K562 (cell line): ENCODE results near the gene EHMT2. TPM values are rescaled to one million over a fixed set of nuclear protein-coding genes. Genes with fewer than 3 reads are reported as not detected.
A peak's percentile ranks its signal among the peaks of the same experiment; 100 is the strongest.

Experiments used
- ADNP ChIP-seq: fragments of 200-800 bp; sonication (Bioruptor generic); IDR thresholded peaks from 2 replicates; pipeline ENCODE4 v1.6.1; 2016; ENCODE audit warnings: missing genetic modification characterization, missing compliant biosample characterization
- BACH1 ChIP-seq: fragments of 200-800 bp; sonication (Bioruptor generic); IDR thresholded peaks from 2 replicates; pipeline ENCODE4 v1.6.1; 2016; ENCODE audit warnings: missing genetic modification characterization, missing compliant biosample characterization
- CGGBP1 ChIP-seq: fragments of 250-450 bp; sonication (Bioruptor Pico); IDR thresholded peaks from 2 replicates; pipeline ENCODE4 v1.9.0; 2021; ENCODE audit warnings: mild to moderate bottlenecking
- CXXC5 ChIP-seq: fragments of 250-450 bp; sonication (Bioruptor Pico); IDR thresholded peaks from 2 replicates; pipeline ENCODE4 v1.8.0; 2022; ENCODE audit warnings: inconsistent platforms, mild to moderate bottlenecking, moderate library complexity
- HMGN3 ChIP-seq: IDR thresholded peaks from 2 replicates; pipeline ENCODE4 v1.6.1; 2011; ENCODE audit warnings: borderline replicate concordance, low read depth, mild to moderate bottlenecking, mixed read lengths, low read length; ENCODE audit not compliant: insufficient read length; ENCODE audit errors: extremely low read depth
- SIN3B ChIP-seq: fragments of 450-650 bp; IDR thresholded peaks from 2 replicates; pipeline ENCODE4 v1.6.1; 2017; ENCODE audit warnings: low read depth, mild to moderate bottlenecking, moderate library complexity
- SNIP1 ChIP-seq: fragments of 450-650 bp; IDR thresholded peaks from 2 replicates; pipeline ENCODE4 v1.7.1; 2017; ENCODE audit warnings: low read depth, mild to moderate bottlenecking
- TEAD4 ChIP-seq, 2 experiments: sonication (generic) in 1 of 2; formaldehyde crosslinking in 1 of 2; IDR thresholded peaks; 2 replicates each; pipeline versions ENCODE4 v1.6.1 to v1.8.0; 2012 to 2022; ENCODE audit warnings: borderline replicate concordance in 1 of 2, inconsistent platforms in 1 of 2, low read length in 1 of 2, mild to moderate bottlenecking in 1 of 2, missing genetic modification reagents in 1 of 2
- ZMIZ1 ChIP-seq, 2 experiments: fragments of 150-350 bp in 1 of 2; IDR thresholded peaks; 2 replicates each; pipeline ENCODE4 v1.6.1; 2012 to 2016; ENCODE audit warnings: low read depth in 2 of 2, low read length in 2 of 2, mild to moderate bottlenecking in 1 of 2, moderate library complexity in 1 of 2
- ZNF445 ChIP-seq: fragments of 250-450 bp; sonication (Bioruptor Pico); IDR thresholded peaks from 2 replicates; pipeline ENCODE4 v1.4.0; 2020; ENCODE audit warnings: low read depth, mild to moderate bottlenecking, moderate library complexity
- ZNF583 ChIP-seq: fragments of 250-450 bp; sonication (Bioruptor Pico); IDR thresholded peaks from 2 replicates; pipeline ENCODE4 v1.4.0; 2020
- ZNF586 ChIP-seq: fragments of 450-650 bp; formaldehyde crosslinking; conservative IDR thresholded peaks from 2 replicates; pipeline ENCODE4 v1.4.0; 2020; ENCODE audit warnings: mild to moderate bottlenecking, moderate library complexity
- ZNF609 ChIP-seq: sonication (generic); formaldehyde crosslinking; IDR thresholded peaks from 2 replicates; pipeline ENCODE4 v1.8.1; 2023; ENCODE audit warnings: missing genetic modification reagents, mild to moderate bottlenecking, borderline replicate concordance
- ZNF77 ChIP-seq: fragments of 250-450 bp; sonication (Bioruptor Pico); IDR thresholded peaks from 2 replicates; pipeline ENCODE4 v1.5.0; 2020
- polyA plus RNA-seq, 8 experiments: library from polyadenylated mRNA; depleted of rRNA in 4 of 8; stranded (reverse) in 5 of 8; unstranded in 3 of 8; fragments of >200 nt; fragmentation: Nextera tagmentation in 2 of 8; fragmentation: Illumina TruSeq in 1 of 8; extraction: Ambion mirVana in 2 of 8; extraction: Trizol in 1 of 8; gene quantifications; 2 replicates each; pipeline versions ENCODE4 v1.2.1 to v1.2.3, GENCODE V29; 2011 to 2014; ENCODE audit warnings: inconsistent platforms in 1 of 8, missing spikeins in 1 of 8
- total RNA-seq, 7 experiments: library from RNA; depleted of rRNA in 6 of 7; stranded (reverse); fragments of >200 nt in 6 of 7; fragmentation: Illumina TruSeq in 2 of 7; extraction: Trizol in 2 of 7; gene quantifications; 2 replicates each; pipeline versions ENCODE4 v1.2.1 to v1.2.3, GENCODE V29; 2011 to 2021; ENCODE audit warnings: low replicate concordance in 1 of 7

Gene EHMT2
- total and polyA plus RNA-seq, 9 of the 15 experiments (the other 6 are each of a cell fraction or from before 2014, with no cell fraction given): 2.1 to 63.8 (median 38.5) TPM

GRCh38 chr6:31834367-31835250 lies 62.9 kb downstream of the EHMT2 start (continued):
- no peak for TF ChIP-seq ADNP
- TF ChIP-seq HMGN3: peak; percentile 99
- peak; percentile 73; the same call in 1 of the 2 replicates for TF ChIP-seq BACH1 (tag)
- peak; percentile 93 for TF ChIP-seq ZNF583
- peak; percentile 99 for TF ChIP-seq CXXC5 (CRISPR knock-in tag)
- 0 out of 2 replicates have a peak, but pooled peaks have one; percentile 77 for TF ChIP-seq ZNF77 (CRISPR knock-in tag)
- peak; percentile 73 for TF ChIP-seq TEAD4 (IDR thresholded peaks at IDR 0.05; ENCODE audit: low read length)
- TF ChIP-seq TEAD4 (CRISPR knock-in tag; IDR thresholded peaks at IDR 0.05; ENCODE audit: borderline replicate concordance): no peak
- TF ChIP-seq ZNF609: no peak
- TF ChIP-seq SIN3B: no peak
- TF ChIP-seq SNIP1: 0 out of 2 replicates have a peak, but pooled peaks have one; percentile 52
- peak; percentile 38; the same call in 1 of the 2 replicates for TF ChIP-seq ZNF586 (CRISPR knock-in tag)
- peak; percentile 90 for TF ChIP-seq CGGBP1 (CRISPR knock-in tag)
- peak; percentile 46 to 79; a peak in 3 of 4 replicates for TF ChIP-seq ZMIZ1 (IDR thresholded peaks at IDR 0.05; ENCODE audit: low read depth in 2 of 2, low read length in 2 of 2)
- peak; percentile 26; the same call in 1 of the 2 replicates for TF ChIP-seq ZNF445 (CRISPR knock-in tag)
